Measurements from ENCODE around the gene SLC35A3. TPM values are rescaled to one million over a fixed set of nuclear protein-coding genes. Genes with fewer than 3 reads are reported as not detected.
"Not testable (repeated sequence)": the region's sequence is repeated elsewhere in the genome, so short reads cannot be mapped to it uniquely, and the experiment has no call there.

Gene SLC35A3
- total and polyA plus RNA-seq, 7 donors: 20.2 to 40.6 (median 23.9) TPM

- intact Hi-C loops (cut with DNase I): no loop called here
- Histone ChIP-seq H3K27me3 (no peaks in the 10 kb centered on the region), H3K27ac (no peak overlapping the region), H3K36me3 (no peaks in the 10 kb centered on the region), H3K9me3 (no peaks in the 10 kb centered on the region), H3K4me3 (no peak overlapping the region), H3K4me1 (no peaks in the 10 kb centered on the region)
- DNase-seq: no peak
- 42 to 78% methylated on average over 3 of the region's 3 CpGs for WGBS, 2 donors
- no peak for TF ChIP-seq EP300 (IDR thresholded peaks at IDR 0.05)
- TF ChIP-seq, protein P1, sequence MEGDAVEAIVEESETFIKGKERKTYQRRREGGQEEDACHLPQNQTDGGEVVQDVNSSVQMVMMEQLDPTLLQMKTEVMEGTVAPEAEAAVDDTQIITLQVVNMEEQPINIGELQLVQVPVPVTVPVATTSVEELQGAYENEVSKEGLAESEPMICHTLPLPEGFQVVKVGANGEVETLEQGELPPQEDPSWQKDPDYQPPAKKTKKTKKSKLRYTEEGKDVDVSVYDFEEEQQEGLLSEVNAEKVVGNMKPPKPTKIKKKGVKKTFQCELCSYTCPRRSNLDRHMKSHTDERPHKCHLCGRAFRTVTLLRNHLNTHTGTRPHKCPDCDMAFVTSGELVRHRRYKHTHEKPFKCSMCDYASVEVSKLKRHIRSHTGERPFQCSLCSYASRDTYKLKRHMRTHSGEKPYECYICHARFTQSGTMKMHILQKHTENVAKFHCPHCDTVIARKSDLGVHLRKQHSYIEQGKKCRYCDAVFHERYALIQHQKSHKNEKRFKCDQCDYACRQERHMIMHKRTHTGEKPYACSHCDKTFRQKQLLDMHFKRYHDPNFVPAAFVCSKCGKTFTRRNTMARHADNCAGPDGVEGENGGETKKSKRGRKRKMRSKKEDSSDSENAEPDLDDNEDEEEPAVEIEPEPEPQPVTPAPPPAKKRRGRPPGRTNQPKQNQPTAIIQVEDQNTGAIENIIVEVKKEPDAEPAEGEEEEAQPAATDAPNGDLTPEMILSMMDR (IDR thresholded peaks at IDR 0.05): no peak
- no peak for TF ChIP-seq POLR2A (IDR thresholded peaks at IDR 0.05)
- TF ChIP-seq POLR2AphosphoS5 (IDR thresholded peaks at IDR 0.05): no peak
Observed at GRCh38 chr1:99955375-99955774, 14.4 kb upstream of the SLC35A3 start.

GRCh38 chr1:99956755-99957154 is 13.0 kb upstream of the SLC35A3 start:
- no peak for DNase-seq
- Histone ChIP-seq H3K4me1 (no peaks in the 10 kb centered on the region), H3K27ac (peak overlapping the region in 1 of 4 donors; percentile 1), H3K36me3 (no peaks in the 10 kb centered on the region), H3K27me3 (no peaks in the 10 kb centered on the region), H3K4me3 (no peak overlapping the region), H3K9me3 (no peaks in the 10 kb centered on the region)
- no peak for TF ChIP-seq POLR2AphosphoS5 (IDR thresholded peaks at IDR 0.05)
- no peak for TF ChIP-seq EP300 (IDR thresholded peaks at IDR 0.05)
- TF ChIP-seq POLR2A (IDR thresholded peaks at IDR 0.05): no peak
- TF ChIP-seq, protein P1 (IDR thresholded peaks at IDR 0.05): no peak
- WGBS, 2 donors: 51 to 66% methylated on average over 2 of the region's 2 CpGs
- intact Hi-C loops (cut with DNase I): no loop called here

DNA sequence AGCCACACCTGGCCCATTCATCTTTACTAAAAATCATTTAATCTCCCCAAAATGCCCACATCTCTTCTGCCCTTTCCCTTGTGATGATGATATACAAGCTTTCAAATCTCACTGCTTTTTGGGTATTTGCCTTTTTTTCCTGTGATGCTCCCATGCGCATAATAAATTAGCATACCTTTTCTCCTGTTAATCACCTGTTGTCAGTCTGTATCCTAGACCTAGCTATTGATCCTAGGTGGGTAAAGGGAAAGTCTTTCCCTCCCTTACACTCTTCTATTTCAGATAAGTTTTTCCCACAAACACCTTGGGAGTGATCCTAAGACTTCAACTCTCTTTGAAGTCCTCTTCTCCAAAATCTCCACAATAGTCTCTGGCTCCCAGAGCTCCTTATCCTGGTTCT is 12.0 kb upstream of the SLC35A3 start:
- Histone ChIP-seq H3K27me3 (no peaks in the 10 kb centered on the region), H3K36me3 (no peaks in the 10 kb centered on the region), H3K4me3 (no peak overlapping the region), H3K4me1 (no peaks in the 10 kb centered on the region), H3K9me3 (no peaks in the 10 kb centered on the region), H3K27ac (no peak overlapping the region)
- WGBS, 2 donors: 89 to 98% methylated on average over 1 of the region's 1 CpG
- DNase-seq: no peak
- intact Hi-C loops (cut with DNase I): no loop called here
- TF ChIP-seq, protein P1 (IDR thresholded peaks at IDR 0.05): no peak
- TF ChIP-seq EP300 (IDR thresholded peaks at IDR 0.05) (no peak), POLR2AphosphoS5 (IDR thresholded peaks at IDR 0.05) (no peak), POLR2A (IDR thresholded peaks at IDR 0.05) (no peak)

DNA sequence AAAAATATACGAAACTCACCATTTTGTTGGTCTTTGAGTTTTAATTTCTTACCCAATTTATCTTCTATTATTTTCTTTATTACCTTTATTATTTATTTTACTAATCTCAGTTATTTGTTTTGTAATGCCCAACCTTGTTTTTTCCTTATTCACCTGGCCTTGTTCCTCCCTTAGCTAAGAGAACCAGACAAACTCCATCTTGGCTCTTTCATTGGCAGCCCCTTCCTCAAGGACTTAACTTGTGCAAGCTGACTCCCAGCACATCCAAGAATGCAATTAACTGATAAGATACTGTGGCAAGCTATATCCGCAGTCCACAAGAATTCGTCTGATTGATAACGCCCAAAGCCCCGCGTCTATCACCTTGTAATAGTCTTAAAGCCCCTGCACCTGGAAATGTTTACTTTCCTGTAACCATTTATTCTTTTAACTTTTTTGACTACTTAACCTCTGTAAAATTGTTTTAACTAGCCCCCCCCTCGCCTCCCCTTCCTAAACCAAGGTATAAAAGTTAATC is 10.5 kb upstream of the SLC35A3 start:
- H3K36me3 ChIP-seq; intact Hi-C loops (cut with DNase I); DNase-seq; H3K9me3 ChIP-seq; H3K4me1 ChIP-seq; H3K27me3 ChIP-seq; H3K27ac ChIP-seq; H3K4me3 ChIP-seq: not testable (repeated sequence)
- 65 to 74% methylated on average over 7 of the region's 7 CpGs for WGBS, 2 donors

DNA sequence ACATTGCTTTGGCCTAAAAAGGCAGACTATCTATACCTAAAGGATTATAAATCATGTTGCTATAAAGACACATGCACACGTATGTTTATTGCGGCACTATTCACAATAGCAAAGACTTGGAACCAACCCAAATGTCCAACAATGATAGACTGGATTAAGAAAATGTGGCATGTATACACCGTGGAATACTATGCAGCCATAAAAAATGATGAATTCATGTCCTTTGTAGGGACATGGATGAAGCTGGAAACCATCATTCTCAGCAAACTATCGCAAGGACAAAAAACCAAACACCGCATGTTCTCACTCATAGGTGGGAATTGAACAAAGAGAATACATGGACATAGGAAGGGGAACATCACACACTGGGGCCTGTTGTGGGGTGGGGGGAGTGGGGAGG is 9.5 kb upstream of the SLC35A3 start:
- intact Hi-C loops (cut with DNase I): not testable (repeated sequence)
- 73 to 93% methylated on average over 5 of the region's 5 CpGs for WGBS, 2 donors

GRCh38 chr1:99963041-99963795 is 6.6 kb upstream of the SLC35A3 start:
- DNase-seq: no peak
- TF ChIP-seq, protein P1 (IDR thresholded peaks at IDR 0.05): no peak
- TF ChIP-seq POLR2A (IDR thresholded peaks at IDR 0.05) (no peak), EP300 (IDR thresholded peaks at IDR 0.05) (no peak), POLR2AphosphoS5 (IDR thresholded peaks at IDR 0.05) (no peak)
- Histone ChIP-seq H3K9me3 (no peaks in the 10 kb centered on the region), H3K4me3 (no peak overlapping the region), H3K4me1 (no peaks in the 10 kb centered on the region), H3K36me3 (no peaks in the 10 kb centered on the region), H3K27ac (no peak overlapping the region), H3K27me3 (no peaks in the 10 kb centered on the region)
- intact Hi-C loops (cut with DNase I): no loop called here

More for the DNA sequence above, 9.5 kb upstream of the SLC35A3 start:
- H3K36me3 ChIP-seq, H3K4me3 ChIP-seq, H3K9me3 ChIP-seq, H3K4me1 ChIP-seq, H3K27me3 ChIP-seq, DNase-seq, H3K27ac ChIP-seq: not testable (repeated sequence)

All from sigmoid colon (tissue), 7 donors.